ENCODE results near the gene EZH2.

The EZH2 gene

DNA sequence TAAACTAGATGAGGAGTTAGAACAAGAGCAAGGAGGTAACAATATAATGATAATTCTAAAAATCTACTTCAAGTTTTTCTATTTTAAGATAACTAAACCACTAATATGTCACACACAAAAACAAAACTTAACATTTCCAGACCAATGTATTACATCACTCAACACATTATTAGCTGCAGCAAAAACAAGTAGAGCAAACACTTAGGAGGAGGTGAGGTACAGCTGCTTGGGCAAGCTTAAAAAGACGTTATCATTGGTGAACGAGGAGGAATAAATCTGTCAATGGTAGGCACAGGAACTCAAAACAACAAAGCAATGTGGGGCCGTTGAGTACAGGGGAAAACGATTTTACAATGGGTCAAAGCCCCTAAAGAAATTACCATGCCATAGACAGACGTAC, 58.8 kb downstream of the EZH2 start:
- no peak for TF ChIP-seq CTCF (IDR thresholded peaks at IDR 0.05; ENCODE audit: low read depth, low read length)
- DNase-seq (ENCODE audit: extremely low read depth, low read depth): no peak

DNA sequence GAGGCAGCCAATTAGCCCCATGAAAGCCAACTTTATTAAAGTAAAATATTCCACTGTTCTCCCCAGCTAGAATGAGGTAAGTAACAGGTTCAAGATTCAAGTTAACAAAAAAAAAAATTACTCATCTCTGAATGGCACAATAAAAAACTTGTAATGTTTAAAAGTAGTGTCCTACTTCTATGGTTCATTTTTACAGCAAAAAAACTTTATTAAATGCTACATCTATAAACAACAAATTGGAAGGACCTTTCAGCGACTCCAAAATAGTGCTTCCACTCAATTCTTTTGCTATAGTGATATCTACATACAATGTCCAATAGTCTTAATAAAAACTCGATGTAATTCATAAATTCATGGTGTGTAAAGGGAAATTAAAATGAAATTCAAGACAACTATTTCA, 59.2 kb downstream of the EZH2 start:
- TF ChIP-seq CTCF (IDR thresholded peaks at IDR 0.05; ENCODE audit: low read depth, low read length): no peak
- DNase-seq (ENCODE audit: extremely low read depth, low read depth): no peak

- no peak for TF ChIP-seq CTCF (IDR thresholded peaks at IDR 0.05; ENCODE audit: low read depth, low read length)
- DNase-seq (ENCODE audit: extremely low read depth, low read depth): no peak
These were observed 62.7 kb downstream of the EZH2 start for GRCh38 chr7:148821422-148821821.

- no peak for DNase-seq (ENCODE audit: extremely low read depth, low read depth)
- TF ChIP-seq CTCF (IDR thresholded peaks at IDR 0.05; ENCODE audit: low read depth, low read length): no peak
These were observed 64.3 kb downstream of the EZH2 start for GRCh38 chr7:148819697-148820360.

DNA sequence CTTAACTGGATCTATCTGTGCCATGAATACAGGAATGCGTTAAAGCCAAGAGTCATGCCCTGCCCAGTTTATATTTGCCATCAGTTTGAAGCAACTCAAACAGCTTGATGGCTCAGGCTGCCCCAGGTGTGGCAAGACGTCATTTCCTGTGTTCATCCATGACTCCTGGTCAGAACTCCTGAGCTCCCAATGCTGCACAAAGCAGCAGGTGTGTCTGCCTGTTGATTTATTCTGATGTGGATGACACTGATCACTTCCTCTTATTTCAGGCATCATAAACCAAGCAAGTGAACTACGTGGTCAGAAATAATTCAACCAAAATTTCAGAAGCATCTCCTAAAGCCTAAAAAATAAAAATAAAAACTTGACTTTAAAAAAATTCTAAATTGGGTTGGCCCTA, 68.5 kb downstream of the EZH2 start:
- DNase-seq (ENCODE audit: extremely low read depth, low read depth): no peak
- no peak for TF ChIP-seq CTCF (IDR thresholded peaks at IDR 0.05; ENCODE audit: low read depth, low read length)

- no peak for TF ChIP-seq CTCF (IDR thresholded peaks at IDR 0.05; ENCODE audit: low read depth, low read length)
- no peak for DNase-seq (ENCODE audit: extremely low read depth, low read depth)
These were observed 69.0 kb downstream of the EZH2 start for GRCh38 chr7:148814922-148815559.

DNA sequence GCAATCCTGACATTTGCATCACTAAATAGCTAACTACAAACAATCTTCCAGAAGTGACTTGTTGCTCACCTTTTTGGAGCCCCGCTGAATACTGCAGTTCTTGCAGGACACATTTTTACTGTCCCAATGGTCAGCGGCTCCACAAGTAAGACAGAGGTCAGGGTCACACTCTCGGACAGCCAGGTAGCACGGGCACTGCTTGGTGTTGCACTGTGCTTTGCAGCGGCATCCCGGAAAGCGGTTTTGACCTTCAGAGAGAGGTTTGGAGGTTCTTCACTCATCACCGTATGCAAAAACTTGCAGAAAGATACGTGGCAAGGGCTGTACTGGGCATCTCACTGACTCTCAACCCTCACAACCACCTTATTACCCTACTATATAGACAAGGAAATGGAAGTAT, 70.2 kb downstream of the EZH2 start:
- DNase-seq (ENCODE audit: extremely low read depth, low read depth): no peak
- no peak for TF ChIP-seq CTCF (IDR thresholded peaks at IDR 0.05; ENCODE audit: low read depth, low read length)
